GM13977 (cell line): ENCODE measurements around the gene TP73.

Experiments used
- DNase-seq: peaks from one replicate; pipeline ENCODE4 v3.0.0; 2012; ENCODE audit warnings: low spot score
- in situ Hi-C: fragments of 300-500 bp; cut with MboI; formaldehyde crosslinking; loops from one replicate; pipeline ENCODE4 v1.12.0; 2022; ENCODE audit warnings: low sequenced_read_pairs, low pct_unique_long_range_greater_than_20kb, mixed read lengths, inconsistent platforms; ENCODE audit not compliant: unreplicated experiment
- TF ChIP-seq, protein P1 (sequence below): IDR thresholded peaks from 2 replicates; pipeline ENCODE4 v1.5.1; 2012; ENCODE audit warnings: mild to moderate bottlenecking, control low read depth; ENCODE audit not compliant: insufficient read depth; ENCODE audit errors: extremely low read depth, missing control alignments

Gene TP73

DNA sequence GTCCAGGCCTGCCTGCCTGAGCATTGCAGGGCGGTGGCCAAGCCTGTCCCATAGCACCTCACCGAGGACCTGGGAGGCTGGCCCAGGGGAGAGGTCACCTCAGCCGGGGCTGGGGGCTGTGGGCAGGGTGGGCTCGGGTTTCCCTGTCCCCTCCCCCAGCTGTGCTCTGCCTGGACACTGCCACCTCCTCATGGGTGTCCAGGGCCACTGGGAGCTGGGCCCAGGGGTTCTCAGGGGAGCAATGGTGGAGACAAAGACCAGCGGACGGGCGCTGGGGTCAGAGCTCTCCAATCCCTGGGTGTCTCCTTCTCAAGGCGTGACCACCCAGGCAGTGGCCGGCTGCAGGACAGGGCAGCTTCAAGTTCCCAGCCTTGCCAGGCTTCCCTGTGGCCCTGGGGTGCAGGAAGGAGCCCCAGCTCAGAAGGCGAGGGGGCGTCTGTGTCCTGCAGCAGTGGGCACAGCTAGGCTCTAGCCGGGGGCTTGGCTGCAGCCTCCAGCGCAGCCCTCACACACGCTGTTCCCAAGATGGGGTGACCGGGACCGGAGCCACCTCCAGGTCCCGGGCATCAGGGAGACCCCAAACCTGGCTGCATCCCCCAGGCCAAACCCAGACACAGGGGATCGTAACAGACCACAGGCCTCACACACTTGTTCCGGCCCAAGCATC lies 29.0 kb downstream of the TP73 start:
- TF ChIP-seq, protein P1, sequence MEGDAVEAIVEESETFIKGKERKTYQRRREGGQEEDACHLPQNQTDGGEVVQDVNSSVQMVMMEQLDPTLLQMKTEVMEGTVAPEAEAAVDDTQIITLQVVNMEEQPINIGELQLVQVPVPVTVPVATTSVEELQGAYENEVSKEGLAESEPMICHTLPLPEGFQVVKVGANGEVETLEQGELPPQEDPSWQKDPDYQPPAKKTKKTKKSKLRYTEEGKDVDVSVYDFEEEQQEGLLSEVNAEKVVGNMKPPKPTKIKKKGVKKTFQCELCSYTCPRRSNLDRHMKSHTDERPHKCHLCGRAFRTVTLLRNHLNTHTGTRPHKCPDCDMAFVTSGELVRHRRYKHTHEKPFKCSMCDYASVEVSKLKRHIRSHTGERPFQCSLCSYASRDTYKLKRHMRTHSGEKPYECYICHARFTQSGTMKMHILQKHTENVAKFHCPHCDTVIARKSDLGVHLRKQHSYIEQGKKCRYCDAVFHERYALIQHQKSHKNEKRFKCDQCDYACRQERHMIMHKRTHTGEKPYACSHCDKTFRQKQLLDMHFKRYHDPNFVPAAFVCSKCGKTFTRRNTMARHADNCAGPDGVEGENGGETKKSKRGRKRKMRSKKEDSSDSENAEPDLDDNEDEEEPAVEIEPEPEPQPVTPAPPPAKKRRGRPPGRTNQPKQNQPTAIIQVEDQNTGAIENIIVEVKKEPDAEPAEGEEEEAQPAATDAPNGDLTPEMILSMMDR, result no peak
- in situ Hi-C loops, result no loop called here

DNA sequence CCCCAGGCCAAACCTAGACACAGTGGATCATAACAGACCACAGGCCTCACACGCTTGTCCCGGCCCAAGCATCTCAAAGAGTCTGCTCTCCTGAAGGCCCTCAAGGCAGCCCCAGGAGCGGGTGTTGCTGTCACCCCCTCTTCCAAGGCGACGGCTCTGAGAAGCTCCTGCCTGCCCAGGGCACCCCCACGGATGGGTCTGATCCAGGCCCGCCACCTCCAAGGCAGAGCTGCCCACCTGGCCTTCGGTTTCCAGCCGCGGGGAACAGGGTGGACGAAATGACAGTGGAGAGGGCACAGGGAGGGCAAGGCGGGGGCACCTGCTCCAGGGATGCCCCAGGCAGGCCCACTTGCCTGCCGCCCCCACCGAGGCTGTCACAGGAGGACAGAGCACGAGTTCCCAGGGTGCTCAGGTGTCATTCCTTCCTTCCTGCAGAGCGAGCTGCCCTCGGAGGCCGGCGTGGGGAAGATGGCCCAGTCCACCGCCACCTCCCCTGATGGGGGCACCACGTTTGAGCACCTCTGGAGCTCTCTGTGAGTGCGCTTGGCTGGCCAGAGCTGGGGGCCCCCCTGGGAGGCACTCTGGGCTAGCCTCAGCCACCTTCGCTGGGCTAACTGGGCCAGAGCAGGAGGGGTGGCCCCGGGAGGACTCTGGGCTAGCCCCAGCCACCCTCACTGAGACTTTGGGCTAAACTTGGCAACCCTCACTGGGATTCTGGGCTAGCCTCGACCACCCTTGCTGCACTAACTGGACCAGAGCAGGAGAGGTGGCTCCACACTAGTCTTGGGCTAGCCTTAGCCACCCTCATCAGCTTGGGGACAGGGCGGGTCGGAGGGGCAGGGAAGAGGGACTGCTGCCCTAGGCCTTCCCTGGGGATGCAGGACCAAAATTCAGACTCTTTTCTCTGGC lies 29.8 kb downstream of the TP73 start:
- no peak for DNase-seq
- TF ChIP-seq, protein P1, result no peak
- in situ Hi-C loops, result no loop called here

More for the DNA sequence above, 29.0 kb downstream of the TP73 start:
- DNase-seq, result no peak

DNA sequence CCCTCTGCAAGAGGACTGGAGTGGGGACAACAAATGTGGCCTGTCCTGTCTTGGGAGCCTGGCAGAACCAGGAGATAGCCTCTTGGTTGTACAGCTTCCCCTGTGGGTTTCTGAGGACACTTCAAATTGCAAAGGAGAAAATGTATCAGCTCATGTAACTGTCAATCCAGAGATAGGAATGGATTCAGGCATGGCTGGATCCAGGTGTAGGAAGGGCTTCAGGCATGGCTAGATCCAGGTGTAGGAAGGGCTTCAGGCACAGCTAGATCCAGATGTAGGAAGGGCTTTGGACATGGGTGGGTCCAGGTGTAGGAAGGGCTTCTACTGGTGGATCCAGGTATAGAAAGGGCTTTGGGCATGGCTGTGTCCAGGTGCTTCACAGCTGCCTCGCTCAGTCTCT lies 30.9 kb downstream of the TP73 start:
- TF ChIP-seq, protein P1, result no peak
- DNase-seq, result no peak
- in situ Hi-C loops, result no loop called here

DNA sequence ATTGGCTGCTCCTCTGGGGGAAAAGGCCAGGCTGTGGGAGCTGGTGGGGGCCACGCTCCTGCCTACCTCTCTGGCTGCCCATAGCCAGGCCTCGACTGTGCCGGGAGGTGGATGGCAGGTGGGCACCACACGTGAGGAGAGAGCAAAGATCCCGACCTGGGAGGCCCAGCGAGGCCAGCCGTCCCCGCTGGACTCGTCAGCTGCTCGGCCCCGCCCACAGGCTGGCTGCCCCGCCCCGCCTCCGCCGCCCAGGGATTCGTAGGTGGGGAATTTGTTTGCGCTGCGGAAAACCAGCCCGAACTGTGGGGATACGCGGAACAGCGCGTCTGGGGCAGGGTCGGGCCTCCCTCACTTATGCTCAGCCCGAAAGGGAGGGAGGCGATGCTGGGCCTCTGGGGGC lies 31.7 kb downstream of the TP73 start:
- DNase-seq, result no peak

DNA sequence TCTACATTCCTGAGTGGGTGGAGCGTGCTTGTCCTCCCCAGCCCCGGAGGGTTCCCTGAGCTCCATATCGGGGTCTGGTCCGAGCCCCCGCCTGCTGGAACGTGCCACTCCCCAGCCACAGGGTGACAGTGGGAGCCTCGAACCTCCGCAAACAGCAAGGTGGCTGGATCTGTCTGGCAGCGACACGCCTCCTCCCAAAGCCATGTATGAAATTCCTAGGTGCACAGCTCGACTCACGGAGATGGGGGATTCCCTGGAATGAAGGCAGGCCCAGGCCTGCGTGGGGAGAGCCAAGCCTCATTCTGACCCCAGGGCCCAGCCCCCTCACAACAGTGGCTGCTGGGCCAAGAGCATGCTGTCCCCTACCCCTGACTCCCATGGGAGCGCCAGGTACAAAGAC lies 32.9 kb downstream of the TP73 start:
- in situ Hi-C loops, result no loop called here
- no peak for DNase-seq
- TF ChIP-seq, protein P1, result no peak

More for the DNA sequence above, 31.7 kb downstream of the TP73 start:
- TF ChIP-seq, protein P1, result no peak
- in situ Hi-C loops, result no loop called here

DNA sequence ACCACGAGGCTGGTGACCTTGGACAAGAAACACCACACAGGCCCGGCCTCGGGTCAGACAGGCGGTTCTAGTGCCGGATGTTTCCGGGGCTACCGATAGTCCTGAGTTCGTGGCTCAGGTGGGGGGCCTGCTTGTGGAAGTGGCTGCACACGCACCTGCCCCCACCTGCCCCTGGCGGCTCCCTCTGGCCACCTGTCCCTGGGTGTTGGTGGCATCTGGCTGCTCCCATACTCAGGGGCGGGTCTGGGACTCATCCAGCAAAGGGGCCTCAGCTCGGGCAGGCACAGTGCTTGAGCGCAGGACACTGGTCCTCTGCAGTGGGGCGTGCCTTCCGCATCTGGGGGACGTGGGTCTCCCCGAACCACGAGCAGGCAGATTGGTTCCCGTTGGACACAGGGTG lies 33.6 kb downstream of the TP73 start:
- DNase-seq, result no peak
- TF ChIP-seq, protein P1, result no peak
- in situ Hi-C loops, result no loop called here
